ENCODE measurements around the gene PHF19.

DNA sequence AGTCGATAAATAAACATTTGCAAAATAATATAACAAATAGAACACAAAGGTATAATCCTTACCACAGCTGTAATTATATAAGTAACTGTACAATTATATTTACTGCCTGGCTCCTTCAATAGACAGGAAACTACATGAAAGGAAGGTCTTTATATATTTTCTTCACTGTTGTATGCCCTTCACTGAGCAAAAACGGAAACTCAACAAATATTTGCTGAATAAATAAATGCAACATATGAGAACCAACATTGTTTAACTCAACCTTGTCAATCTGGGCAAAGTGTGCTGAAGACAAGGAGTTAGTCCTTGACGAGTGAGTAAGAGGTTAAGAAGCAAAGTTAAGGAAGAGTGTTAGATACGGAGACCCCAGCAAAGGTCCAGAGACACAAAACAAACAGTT, 56.9 kb downstream of the PHF19 start:
- TF ChIP-seq EP300 (IDR thresholded peaks at IDR 0.05): no peak
- TF ChIP-seq, protein P1, sequence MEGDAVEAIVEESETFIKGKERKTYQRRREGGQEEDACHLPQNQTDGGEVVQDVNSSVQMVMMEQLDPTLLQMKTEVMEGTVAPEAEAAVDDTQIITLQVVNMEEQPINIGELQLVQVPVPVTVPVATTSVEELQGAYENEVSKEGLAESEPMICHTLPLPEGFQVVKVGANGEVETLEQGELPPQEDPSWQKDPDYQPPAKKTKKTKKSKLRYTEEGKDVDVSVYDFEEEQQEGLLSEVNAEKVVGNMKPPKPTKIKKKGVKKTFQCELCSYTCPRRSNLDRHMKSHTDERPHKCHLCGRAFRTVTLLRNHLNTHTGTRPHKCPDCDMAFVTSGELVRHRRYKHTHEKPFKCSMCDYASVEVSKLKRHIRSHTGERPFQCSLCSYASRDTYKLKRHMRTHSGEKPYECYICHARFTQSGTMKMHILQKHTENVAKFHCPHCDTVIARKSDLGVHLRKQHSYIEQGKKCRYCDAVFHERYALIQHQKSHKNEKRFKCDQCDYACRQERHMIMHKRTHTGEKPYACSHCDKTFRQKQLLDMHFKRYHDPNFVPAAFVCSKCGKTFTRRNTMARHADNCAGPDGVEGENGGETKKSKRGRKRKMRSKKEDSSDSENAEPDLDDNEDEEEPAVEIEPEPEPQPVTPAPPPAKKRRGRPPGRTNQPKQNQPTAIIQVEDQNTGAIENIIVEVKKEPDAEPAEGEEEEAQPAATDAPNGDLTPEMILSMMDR (IDR thresholded peaks at IDR 0.05): no peak

All from ovary (tissue), 3 donors.